Fibroblast of skin of abdomen (primary cell): ENCODE measurements around the gene MRPS11. TPM values are rescaled to one million over a fixed set of nuclear protein-coding genes. Genes with fewer than 3 reads are reported as not detected.
"Not testable (repeated sequence)": the region's sequence is repeated elsewhere in the genome, so short reads cannot be mapped to it uniquely, and the experiment has no call there.

Experiments
- DNase-seq: peaks from one replicate; pipeline ENCODE4 v3.0.0-alpha.2; 2013
- polyA plus RNA-seq, 2 experiments: library from polyadenylated mRNA; unstranded; fragments of 120-200 nt; gene quantifications; one replicate each; pipeline ENCODE4 v1.2.1, GENCODE V29; 2013; ENCODE audit not compliant: insufficient read length in 2 of 2

Gene MRPS11
- 52.5 TPM for polyA plus RNA-seq (2013, experiment 1 of 2; ENCODE audit: insufficient read length)
- polyA plus RNA-seq (2013, experiment 2 of 2; ENCODE audit: insufficient read length) = 53.2 TPM

DNA sequence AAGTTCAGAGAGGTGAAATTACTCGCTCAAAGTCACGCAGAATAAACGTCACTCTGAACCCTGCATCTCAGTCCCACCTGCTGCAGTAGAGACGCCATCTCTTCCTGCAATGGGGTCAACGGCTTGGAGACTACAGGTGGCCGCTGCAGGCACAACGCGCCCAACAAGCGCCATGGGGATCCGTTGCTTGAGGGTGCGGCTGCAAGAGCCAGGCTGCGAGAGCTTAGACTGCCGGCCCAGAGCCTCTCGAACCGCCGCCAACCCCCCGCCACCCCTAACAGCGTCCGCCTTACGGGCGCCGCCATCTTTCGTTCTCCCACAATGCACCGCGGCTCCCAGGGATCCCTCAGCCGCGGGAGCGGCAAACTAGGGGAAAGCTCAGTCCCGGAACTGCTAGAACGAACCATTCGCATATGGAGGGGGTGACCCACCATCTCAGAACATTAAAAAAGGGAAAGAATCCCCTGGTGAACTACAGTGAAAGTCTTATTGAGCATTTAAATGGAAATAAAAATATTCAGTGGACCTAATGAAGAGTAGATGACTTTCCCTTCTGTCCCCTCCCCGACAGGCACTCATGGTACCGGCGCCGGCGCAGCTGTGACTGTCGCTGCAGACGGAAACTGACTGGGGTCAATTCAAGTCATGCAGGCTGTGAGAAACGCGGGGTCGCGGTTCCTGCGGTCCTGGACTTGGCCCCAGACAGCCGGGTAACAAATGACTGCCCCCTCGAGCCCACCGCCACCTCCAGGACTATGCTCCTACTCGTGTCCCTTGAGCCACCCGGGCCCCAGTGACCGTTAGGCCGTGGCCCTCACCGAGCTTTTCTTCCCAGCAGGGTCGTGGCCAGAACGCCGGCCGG lies at the start of gene MRPS11, which contains the start of gene MRPL46:
Gene MRPS11 (plus strand): TSS at position 636 of the 862 bp plus-strand sequence. CDS start 10 bp downstream, at position 646.
Gene MRPL46 (minus strand): TSS at position 316 of the 862 bp plus-strand sequence. CDS start 11 bp downstream, at position 305.
- peak; percentile 88 for DNase-seq

DNA sequence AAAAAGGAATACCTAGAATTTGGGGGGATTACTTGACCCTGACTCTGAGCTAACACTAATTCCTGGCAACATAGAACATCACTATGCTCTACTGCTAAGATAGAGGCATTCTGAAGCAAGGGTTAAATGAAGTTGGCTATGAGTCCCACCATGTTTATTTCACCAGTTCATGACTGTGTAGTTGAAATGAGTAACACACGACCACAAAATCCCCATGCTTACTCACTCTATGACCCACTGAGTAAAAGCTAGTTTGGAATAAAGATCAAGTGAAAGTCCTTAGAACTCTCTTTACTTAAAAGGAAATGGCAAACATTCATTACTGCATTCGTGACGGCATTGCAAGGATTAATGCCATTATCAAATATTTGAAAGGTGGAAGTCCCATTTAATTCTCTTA lies 47.7 kb upstream of the MRPS11 start:
- DNase-seq = peak; percentile 62

DNA sequence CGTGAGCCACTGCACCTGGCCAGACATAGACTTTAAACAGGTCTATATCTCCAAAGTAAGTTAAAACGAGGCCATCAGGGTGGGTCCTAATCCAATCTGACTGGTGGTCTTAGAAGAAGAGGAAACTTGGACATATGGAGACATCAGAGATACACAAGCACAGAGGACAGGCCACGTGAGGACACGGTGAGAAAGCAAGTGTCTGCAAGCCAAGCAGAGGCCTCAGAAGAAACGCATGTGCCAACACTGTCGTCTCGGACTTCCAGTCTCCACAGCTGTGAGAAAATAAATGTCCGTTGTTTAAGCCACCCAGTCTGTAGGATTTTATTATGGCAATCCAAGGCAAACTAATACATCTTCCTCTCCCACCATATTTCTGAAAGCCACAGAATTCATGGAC lies 44.2 kb upstream of the MRPS11 start:
- no peak for DNase-seq

DNA sequence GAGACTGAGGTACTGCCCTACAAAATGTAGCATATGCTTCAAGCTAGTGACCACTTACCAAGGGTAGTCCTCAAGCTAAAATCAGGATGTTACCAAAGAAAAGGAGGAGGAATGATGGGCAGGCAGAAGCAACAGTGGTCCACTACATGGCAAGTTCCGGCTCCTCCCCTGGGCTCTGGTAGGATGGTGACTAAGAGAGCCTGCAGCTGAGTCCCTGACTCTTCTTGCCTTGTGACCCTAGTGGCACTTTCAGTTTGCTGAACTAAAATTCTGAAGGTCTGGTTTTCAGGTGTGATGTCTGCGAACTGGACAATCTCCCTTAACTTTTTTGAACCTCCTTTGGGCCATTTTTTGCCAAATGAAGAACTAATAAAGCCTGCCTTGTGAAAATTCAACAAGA lies 41.2 kb upstream of the MRPS11 start:
- DNase-seq = no peak

DNA sequence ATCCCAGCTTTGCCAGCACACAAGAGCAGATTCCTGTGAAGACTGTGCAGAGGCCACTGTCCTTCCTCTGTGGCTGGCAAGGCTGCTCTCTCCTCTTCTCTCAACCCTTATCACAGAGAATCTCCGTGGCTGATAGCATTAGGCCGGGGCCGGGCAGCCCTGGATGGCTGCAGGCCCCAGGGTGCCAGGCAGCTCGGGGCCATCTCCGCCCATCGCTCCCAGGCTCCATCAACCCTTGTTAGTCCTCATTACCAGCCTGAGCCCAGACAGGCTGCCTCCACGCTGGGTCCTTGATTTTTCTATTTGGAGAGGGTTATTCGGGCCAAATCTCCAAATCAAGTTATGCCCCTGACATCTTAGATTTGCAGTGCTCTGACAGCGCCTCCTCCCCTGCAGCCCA lies 39.5 kb upstream of the MRPS11 start:
- no peak for DNase-seq

GRCh38 chr15:88428805-88429605 lies 38.5 kb upstream of the MRPS11 start:
- DNase-seq = no peak

DNA sequence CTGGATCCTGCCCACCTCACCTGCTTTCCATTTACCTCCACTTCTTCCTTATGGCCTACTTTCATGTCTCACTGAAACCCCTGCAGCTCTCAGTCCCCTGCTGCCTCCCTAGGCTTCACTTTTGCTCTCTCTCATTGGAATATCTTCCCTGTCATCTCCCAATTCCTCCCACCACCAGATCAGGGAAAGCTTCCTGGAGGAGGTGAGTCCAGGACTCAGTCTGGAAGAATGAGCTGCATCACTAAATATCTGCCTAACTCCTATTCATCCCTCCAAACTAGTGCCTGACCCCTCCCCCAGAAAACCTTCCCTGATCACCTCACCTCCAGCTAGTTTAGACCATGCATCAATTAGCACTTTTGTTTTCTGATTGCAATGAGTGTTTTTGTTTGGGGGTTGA lies 37.5 kb upstream of the MRPS11 start:
- DNase-seq = no peak

GRCh38 chr15:88431441-88431840 lies 36.1 kb upstream of the MRPS11 start:
- no peak for DNase-seq

- DNase-seq = no peak
These were observed 34.3 kb upstream of the MRPS11 start for GRCh38 chr15:88433046-88433685.

GRCh38 chr15:88434106-88434505 lies 33.4 kb upstream of the MRPS11 start:
- DNase-seq = not testable (repeated sequence)

DNA sequence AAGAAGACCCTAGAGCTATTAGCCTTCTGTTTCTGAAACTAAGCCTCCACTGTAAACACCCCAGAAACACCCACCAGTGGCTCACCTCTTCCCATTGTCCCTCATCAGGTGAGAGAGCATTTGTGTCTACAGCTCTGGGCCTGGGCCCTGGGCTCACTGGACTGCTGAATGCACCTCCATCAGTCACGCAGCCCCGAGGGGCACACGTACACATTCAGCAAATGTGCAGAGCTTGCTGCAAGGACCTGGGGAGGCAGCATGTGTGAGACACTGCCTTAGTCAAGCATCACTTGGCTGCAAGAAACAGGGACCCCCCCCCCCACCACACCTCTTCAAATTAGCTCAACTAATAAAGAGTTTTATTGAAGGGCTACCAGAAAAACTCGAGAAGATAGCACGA lies 29.3 kb upstream of the MRPS11 start:
- no peak for DNase-seq

DNA sequence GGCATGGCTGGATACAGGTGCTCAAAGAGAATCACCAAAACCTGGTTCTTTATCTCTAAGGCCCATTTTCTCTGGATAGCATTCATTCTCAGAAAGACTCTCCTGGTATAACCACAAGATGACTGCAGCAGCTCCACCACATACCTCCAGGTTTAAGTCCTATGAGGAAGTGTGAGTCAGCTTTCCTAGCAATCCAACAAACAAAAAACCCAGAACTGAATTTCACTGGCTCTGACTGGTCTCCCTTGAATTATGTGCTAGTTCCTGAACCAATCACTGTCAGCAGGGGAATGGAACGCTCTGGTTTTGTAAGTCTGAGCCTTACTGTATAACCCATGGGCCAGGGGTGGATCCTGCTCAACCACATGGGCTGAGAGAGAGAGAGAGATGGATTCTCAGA lies 27.5 kb upstream of the MRPS11 start:
- DNase-seq = peak; percentile 73

DNA sequence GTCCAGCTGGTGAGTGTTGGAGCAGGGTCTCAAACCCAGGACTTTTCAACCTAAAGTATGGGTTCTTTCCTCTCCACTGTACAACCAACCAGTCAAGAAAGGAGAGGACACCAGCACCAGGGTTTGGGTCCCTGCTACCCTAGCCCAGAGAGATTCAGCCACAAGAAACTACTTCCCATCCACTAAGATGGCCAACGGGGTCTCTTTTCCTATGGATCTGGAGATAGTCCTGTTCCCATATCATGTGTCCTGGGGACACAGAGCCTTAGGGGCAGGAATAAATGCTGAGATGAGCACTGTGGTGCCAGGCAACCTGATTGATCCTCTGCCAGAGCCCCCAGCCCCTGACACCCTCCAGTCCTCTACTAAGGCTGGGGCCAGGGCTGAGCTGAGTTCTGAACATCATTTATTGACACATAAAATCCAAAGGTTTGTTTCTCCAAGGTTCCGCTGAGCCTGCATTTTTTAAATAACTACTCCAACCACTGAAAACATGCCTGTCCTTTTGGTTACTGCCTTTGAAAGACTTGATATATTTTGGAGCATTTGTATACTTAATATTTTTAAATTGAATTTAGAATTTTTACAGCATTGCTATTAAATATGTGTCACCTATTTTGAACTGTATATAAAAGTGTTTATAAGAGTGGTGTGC lies 26.3 kb upstream of the MRPS11 start:
- DNase-seq = no peak

DNA sequence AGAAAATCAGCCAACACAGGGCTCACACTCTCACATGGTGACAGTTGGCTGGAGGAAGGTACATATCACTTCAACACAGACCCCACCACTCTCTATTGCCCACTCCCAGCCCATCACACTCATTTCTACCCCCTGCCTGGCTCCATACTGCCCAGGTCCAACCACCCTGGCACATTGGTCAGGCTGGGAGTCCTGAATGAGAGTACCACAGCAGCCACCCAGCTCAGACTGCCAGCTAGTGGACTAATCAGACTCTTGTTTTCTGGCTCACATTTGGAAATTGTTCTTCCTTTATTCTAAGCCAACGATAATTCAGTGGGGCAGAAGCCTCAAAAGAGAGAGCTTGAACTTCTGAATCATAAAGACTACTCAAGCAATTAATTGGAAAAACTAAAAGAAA lies 20.3 kb upstream of the MRPS11 start:
- no peak for DNase-seq

GRCh38 chr15:88447741-88448140 lies 19.8 kb upstream of the MRPS11 start:
- DNase-seq = no peak

DNA sequence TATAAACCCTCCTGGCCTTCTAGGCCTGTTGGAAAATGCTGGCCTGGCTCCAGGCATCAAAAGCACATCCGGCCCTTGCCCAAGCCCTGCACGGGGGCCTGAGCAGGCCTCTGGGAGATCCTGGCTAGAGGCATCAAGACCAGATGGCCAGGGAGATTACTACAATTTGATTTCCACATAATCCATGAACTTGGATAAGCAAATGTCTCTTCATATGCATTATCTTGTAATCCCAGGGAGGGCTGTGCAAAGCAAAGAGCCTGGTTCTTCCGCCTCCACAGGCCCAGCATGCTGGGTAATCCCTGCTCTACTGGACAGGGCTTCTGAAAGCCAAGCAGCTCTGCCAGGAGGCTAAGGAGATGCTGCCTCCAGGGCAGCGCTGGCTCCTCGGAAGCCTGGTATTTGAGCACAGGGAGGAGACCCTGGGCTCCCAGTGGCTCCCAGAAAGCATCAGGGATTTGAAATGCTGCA lies 18.5 kb upstream of the MRPS11 start:
- no peak for DNase-seq

DNA sequence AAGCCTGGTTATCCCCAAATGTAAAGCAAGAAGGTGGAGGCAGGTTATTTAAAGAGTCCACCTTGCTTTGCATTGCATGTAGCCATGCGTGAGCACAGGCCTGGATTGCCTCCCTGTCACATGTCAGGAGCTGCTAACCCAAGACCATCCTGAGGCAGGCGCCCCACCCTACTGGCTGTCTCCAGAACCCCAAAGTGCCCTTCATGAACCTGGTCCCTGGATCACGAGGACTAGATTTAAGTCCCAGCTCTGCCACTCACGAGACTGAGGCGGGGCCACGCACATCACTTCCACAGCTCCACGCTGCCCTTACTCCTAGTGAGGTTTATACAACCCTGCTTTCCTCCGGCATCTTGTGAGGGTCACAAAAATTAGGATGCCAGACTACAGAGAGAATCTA lies 17.9 kb upstream of the MRPS11 start:
- DNase-seq = no peak

DNA sequence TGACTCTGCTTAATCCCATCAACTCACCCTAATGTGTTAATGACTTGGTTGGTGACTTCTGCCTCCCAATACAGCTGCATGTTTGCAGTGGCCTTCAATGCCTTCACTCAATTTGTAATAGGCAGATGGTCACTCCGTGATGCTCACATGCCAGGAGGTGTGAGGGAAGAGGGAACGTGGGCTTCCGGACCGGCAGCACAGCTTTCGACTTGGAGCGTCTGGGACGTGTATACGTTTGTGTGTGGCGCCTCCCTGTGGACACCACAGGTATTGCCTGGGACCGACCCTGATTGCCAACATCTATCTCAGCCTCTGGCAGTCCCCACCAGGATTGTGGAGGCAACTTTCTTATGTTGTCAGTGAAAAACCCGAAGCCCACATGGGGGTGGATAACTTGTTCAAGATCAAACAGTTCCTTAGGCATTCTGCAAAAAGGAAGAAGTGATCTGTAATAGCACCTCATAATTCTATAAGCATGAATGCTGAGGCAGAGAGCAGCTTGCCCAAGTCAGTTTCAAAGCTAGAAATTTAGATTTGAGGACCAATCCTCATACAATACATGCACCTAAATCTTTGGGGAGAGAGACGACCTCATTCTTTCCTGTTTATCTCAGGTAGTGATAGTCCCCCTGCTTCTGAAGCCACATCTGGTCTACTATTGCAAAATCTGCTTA lies 17.2 kb upstream of the MRPS11 start:
- peak; percentile 62 for DNase-seq

- DNase-seq = no peak
These were observed 13.9 kb upstream of the MRPS11 start for GRCh38 chr15:88453651-88454050.

DNA sequence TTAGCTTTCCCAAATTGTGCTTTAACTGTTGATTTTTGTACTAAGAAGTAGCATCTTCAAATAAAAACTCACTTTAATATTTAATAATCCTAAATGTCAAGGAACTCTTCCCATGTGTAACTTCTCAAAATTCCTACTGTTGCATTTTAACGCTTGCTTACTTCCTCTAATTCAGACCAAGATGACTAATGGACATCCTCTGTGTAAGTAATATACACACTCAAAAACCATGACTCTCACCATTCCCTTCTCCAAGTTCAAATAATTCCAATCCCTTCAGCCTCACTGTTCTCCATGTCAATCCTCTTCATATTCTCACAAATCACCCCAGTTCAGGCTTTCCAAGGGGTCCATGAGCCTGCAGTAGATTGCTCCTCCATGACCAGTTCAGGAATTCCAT lies 13.3 kb upstream of the MRPS11 start:
- peak; percentile 28 for DNase-seq
